GM18858 (cell line): ENCODE data around the gene TRAF5.
A peak's percentile ranks its signal among the peaks of the same experiment; 100 is the strongest.

Source experiments
- ATAC-seq: cut with Tn5 transposase; IDR thresholded peaks from one replicate; pipeline ENCODE4 v1.9.1; 2021; ENCODE audit not compliant: unreplicated experiment

The TRAF5 gene

GRCh38 chr1:211327346-211327921, 801 bp downstream of the TRAF5 start:
- no peak for ATAC-seq

GRCh38 chr1:211328084-211328694, 1.6 kb downstream of the TRAF5 start:
- no peak for ATAC-seq

GRCh38 chr1:211328866-211329475, 2.3 kb downstream of the TRAF5 start:
- no peak for ATAC-seq

GRCh38 chr1:211329764-211330201, 3.1 kb downstream of the TRAF5 start:
- ATAC-seq = peak; percentile 66

- no peak for ATAC-seq
Measured at GRCh38 chr1:211330282-211330936, 3.8 kb downstream of the TRAF5 start.

- ATAC-seq = no peak
Measured at GRCh38 chr1:211331011-211331709, 4.5 kb downstream of the TRAF5 start.

GRCh38 chr1:211332036-211332616, 5.5 kb downstream of the TRAF5 start:
- ATAC-seq = no peak

- no peak for ATAC-seq
Measured at GRCh38 chr1:211332830-211333229, 6.2 kb downstream of the TRAF5 start.

GRCh38 chr1:211333906-211334305, 7.3 kb downstream of the TRAF5 start:
- ATAC-seq = no peak

GRCh38 chr1:211334986-211335385, 8.4 kb downstream of the TRAF5 start:
- no peak for ATAC-seq

GRCh38 chr1:211335522-211336157, 9.0 kb downstream of the TRAF5 start:
- peak; percentile 91 for ATAC-seq

- ATAC-seq = no peak
Measured at GRCh38 chr1:211336161-211336560, 9.5 kb downstream of the TRAF5 start.

- ATAC-seq = no peak
Measured at GRCh38 chr1:211336775-211337174, 10.1 kb downstream of the TRAF5 start.

- no peak for ATAC-seq
Measured at GRCh38 chr1:211337430-211338223, 11.0 kb downstream of the TRAF5 start.

- ATAC-seq = no peak
Measured at GRCh38 chr1:211338224-211338620, 11.6 kb downstream of the TRAF5 start.

- no peak for ATAC-seq
Measured at GRCh38 chr1:211339631-211340041, 13.0 kb downstream of the TRAF5 start.

GRCh38 chr1:211340622-211341507, 14.2 kb downstream of the TRAF5 start:
- no peak for ATAC-seq

- ATAC-seq = no peak
Measured at GRCh38 chr1:211341999-211342398, 15.4 kb downstream of the TRAF5 start.

GRCh38 chr1:211343607-211344006, 17.0 kb downstream of the TRAF5 start:
- no peak for ATAC-seq
